HepG2 (cell line): ENCODE measurements around the gene CAMKK1. TPM values are rescaled to one million over a fixed set of nuclear protein-coding genes. Genes with fewer than 3 reads are reported as not detected.

Experiments
- ATAC-seq: fragments of 200-7000 bp; cut with Tn5 transposase; 3 replicates; pipeline ENCODE4 v1.9.1; 2020; ENCODE audit warnings: mild to moderate bottlenecking, moderate library complexity
- BruUV-seq: library from RNA; stranded (reverse); fragments of 400-500 nt; replicated peaks from 2 replicates; lab custom pipeline; 2021; lab: Mats Ljungman, UMichigan
- CTCF ChIA-PET: fragments of 300-600 bp; formaldehyde crosslinking; extraction: SDS; loops from one replicate; lab custom pipeline; 2021; ENCODE audit warnings: low total read pairs, inconsistent platforms, low intra/inter-chr PET ratio; lab: Yijun Ruan, JAX
- POLR2A ChIA-PET: fragments of 350-600 bp; sonication (Branson Sonifier 250); formaldehyde crosslinking; loops from one replicate; lab custom pipeline; 2020; ENCODE audit warnings: antibody characterized with exemption, inconsistent platforms; lab: Yijun Ruan, JAX
- DNase-seq: peaks from one replicate; pipeline ENCODE4 v3.0.0-alpha.2; 2015; ENCODE audit warnings: low spot score
- FAIRE-seq: peaks from 3 replicates; lab custom pipeline; 2011; peaks lifted over from hg19 to GRCh38; lab: Jason Lieb, UNC
- H2AFZ ChIP-seq: one replicate; pipeline ENCODE4 v1.6.1; 2011; ENCODE audit warnings: low read length, inconsistent platforms
- H3K27ac ChIP-seq: fragments of 300-600 bp; 3 replicates; pipeline ENCODE4 v1.8.0; 2011; ENCODE audit warnings: mixed run types, mild to moderate bottlenecking, mixed read lengths, low read length, inconsistent platforms; ENCODE audit not compliant: insufficient read depth; ENCODE audit errors: extremely low read length
- H3K27me3 ChIP-seq, 2 experiments: fragments of 200-600 bp in 1 of 2; 2 replicates in 1 of 2; 3 replicates in 1 of 2; pipeline versions ENCODE4 v1.6.0 to v1.8.0; 2011; ENCODE audit warnings: low read length in 2 of 2, mild to moderate bottlenecking in 2 of 2, moderate library complexity in 2 of 2, inconsistent platforms in 1 of 2; ENCODE audit not compliant: insufficient read depth in 2 of 2, control insufficient read depth in 1 of 2
- H3K36me3 ChIP-seq, 2 experiments: fragments of 200-600 bp in 1 of 2; replicated peaks in 1 of 2; 2 replicates in 1 of 2; 3 replicates in 1 of 2; pipeline versions ENCODE4 v1.5.1 to v1.8.0; 2011; ENCODE audit warnings: low read length in 2 of 2, inconsistent platforms in 1 of 2; ENCODE audit not compliant: insufficient read depth in 2 of 2, control insufficient read depth in 1 of 2
- H3K4me1 ChIP-seq: 2 replicates; pipeline ENCODE4 v1.5.1; 2012; ENCODE audit warnings: low read length, inconsistent platforms; ENCODE audit not compliant: insufficient read depth
- H3K4me2 ChIP-seq: 2 replicates; pipeline ENCODE4 v1.6.0; 2011; ENCODE audit warnings: low read depth, low read length, inconsistent platforms
- H3K4me3 ChIP-seq, 3 experiments: fragments of 200-600 bp in 1 of 3; sonication (generic), shearing (Covaris generic) in 1 of 3; replicated peaks in 1 of 3; 2 replicates each; pipeline ENCODE4 v1.5.1; 2011 to 2016; ENCODE audit warnings: low read length in 3 of 3, inconsistent platforms in 2 of 3, low read depth in 2 of 3, mild to moderate bottlenecking in 2 of 3, control low read depth in 1 of 3, mixed read lengths in 1 of 3; ENCODE audit not compliant: insufficient read depth in 1 of 3
- H3K79me2 ChIP-seq: one replicate; pipeline ENCODE4 v1.6.1; 2011; ENCODE audit warnings: low read length, inconsistent platforms; ENCODE audit not compliant: insufficient read depth
- H3K9ac ChIP-seq: 2 replicates; pipeline ENCODE4 v1.6.0; 2011; ENCODE audit warnings: mild to moderate bottlenecking, low read depth, low read length, inconsistent platforms; ENCODE audit not compliant: insufficient read depth
- H3K9me3 ChIP-seq: 2 replicates; pipeline ENCODE4 v1.5.1; 2012; ENCODE audit warnings: mild to moderate bottlenecking, low read length
- H4K20me1 ChIP-seq: 2 replicates; pipeline ENCODE4 v1.6.0; 2011; ENCODE audit warnings: inconsistent platforms, mild to moderate bottlenecking, low read length, moderate library complexity; ENCODE audit not compliant: insufficient read depth
- CREM ChIP-seq, 2 experiments: sonication (generic) in 1 of 2; formaldehyde crosslinking in 1 of 2; IDR thresholded peaks; 2 replicates each; pipeline versions ENCODE4 v1.4.0 to v1.6.1; 2016 to 2020; ENCODE audit warnings: antibody characterized with exemption in 1 of 2, mild to moderate bottlenecking in 1 of 2, missing genetic modification reagents in 1 of 2
- ETV6 ChIP-seq: sonication (generic); formaldehyde crosslinking; conservative IDR thresholded peaks from 2 replicates; pipeline ENCODE4 v1.4.0; 2020; ENCODE audit warnings: missing genetic modification reagents
- HNRNPL ChIP-seq: fragments of 200-400 bp; formaldehyde crosslinking; IDR thresholded peaks from 2 replicates; pipeline ENCODE4 v1.6.1; 2017; ENCODE audit warnings: mild to moderate bottlenecking, low read depth, low read length
- NR1H2 ChIP-seq: sonication (generic); formaldehyde crosslinking; IDR thresholded peaks from 2 replicates; pipeline ENCODE4 v1.8.1; 2022; ENCODE audit warnings: low read depth, missing genetic modification reagents, borderline replicate concordance
- SIN3A ChIP-seq: IDR thresholded peaks from 2 replicates; pipeline ENCODE4 v1.6.1; 2011; ENCODE audit warnings: low read depth, mild to moderate bottlenecking, control low read depth, low read length, borderline replicate concordance
- SOX13 ChIP-seq, 3 experiments: fragments of 450-650 bp in 1 of 3; sonication (generic) in 1 of 3; formaldehyde crosslinking in 1 of 3; IDR thresholded peaks in 2 of 3; conservative IDR thresholded peaks in 1 of 3; 2 replicates each; pipeline versions ENCODE4 v1.5.0 to v1.6.1; 2016 to 2020; ENCODE audit warnings: antibody characterized with exemption in 1 of 3, mild to moderate bottlenecking in 1 of 3, missing compliant biosample characterization in 1 of 3, missing genetic modification reagents in 1 of 3, moderate library complexity in 1 of 3
- SPEN ChIP-seq: sonication (generic); formaldehyde crosslinking; IDR thresholded peaks from 2 replicates; pipeline ENCODE4 v1.5.1; 2020; ENCODE audit warnings: low read depth, mild to moderate bottlenecking, missing genetic modification reagents
- ZNF670 ChIP-seq: sonication (generic); formaldehyde crosslinking; IDR thresholded peaks from 2 replicates; pipeline ENCODE4 v1.8.0; 2022; ENCODE audit warnings: mild to moderate bottlenecking, missing genetic modification reagents, borderline replicate concordance
- WGBS: methylation state at CpG from one replicate; pipeline ENCODE4 v1.1.6; 2017; ENCODE audit warnings: low lambda C conversion rate; 5-methylcytosine and 5-hydroxymethylcytosine counted together
- in situ Hi-C: cut with HindIII; loops from 2 replicates; pipeline ENCODE4 v1.10.0; 2017; ENCODE audit warnings: low pct_unique_long_range_greater_than_20kb; ENCODE audit not compliant: extremely low pct_ligation_motif_present
- intact Hi-C: fragments of 100-400 bp; cut with micrococcal nuclease; formaldehyde crosslinking; loops from one replicate; pipeline ENCODE4 v1.10.0; 2022; ENCODE audit not compliant: unreplicated experiment
- polyA plus RNA-seq, 8 experiments: library from polyadenylated mRNA; depleted of rRNA in 3 of 8; stranded (reverse) in 7 of 8; unstranded in 1 of 8; fragments of >200 nt; fragmentation: Illumina TruSeq in 4 of 8; extraction: Trizol in 4 of 8; gene quantifications; 2 replicates each; pipeline versions ENCODE4 v1.2.1 to v1.2.3, GENCODE V29; 2011 to 2016; ENCODE audit warnings: low read depth in 4 of 8, missing spikeins in 1 of 8, mixed read lengths in 1 of 8; ENCODE audit not compliant: insufficient read depth in 1 of 8
- total RNA-seq, 5 experiments: library from RNA; depleted of rRNA; stranded (reverse); fragments of >200 nt; fragmentation: Illumina TruSeq; extraction: Trizol; gene quantifications; 2 replicates each; pipeline ENCODE4 v1.2.3, GENCODE V29; 2016; ENCODE audit warnings: low read depth in 1 of 5
- TF ChIP-seq, protein P1 (sequence below): sonication (generic); formaldehyde crosslinking; IDR thresholded peaks from 2 replicates; pipeline ENCODE4 v1.5.0; 2020; ENCODE audit warnings: mild to moderate bottlenecking, missing genetic modification reagents
- TF ChIP-seq, protein P2 (sequence below): sonication (generic); formaldehyde crosslinking; IDR thresholded peaks from 2 replicates; pipeline ENCODE4 v1.5.1; 2020; ENCODE audit warnings: mild to moderate bottlenecking, missing genetic modification reagents, moderate library complexity
- TF ChIP-seq, protein P3 (sequence below), 2 experiments: fragments of 450-650 bp in 1 of 2; sonication (generic) in 1 of 2; formaldehyde crosslinking; IDR thresholded peaks; 2 replicates each; pipeline versions ENCODE4 v1.5.0 to v1.8.0; 2020 to 2022; ENCODE audit warnings: mild to moderate bottlenecking in 1 of 2, missing genetic modification reagents in 1 of 2
- TF ChIP-seq, protein P4 (sequence below): sonication (generic); formaldehyde crosslinking; IDR thresholded peaks from 2 replicates; pipeline ENCODE4 v1.4.0; 2020; ENCODE audit warnings: low read depth, mild to moderate bottlenecking, missing genetic modification reagents

The CAMKK1 gene
- total and polyA plus RNA-seq, 2 of the 13 experiments (the other 11 are each of a cell fraction or from before 2014, with no cell fraction given), result 1.5 to 1.6 TPM

DNA sequence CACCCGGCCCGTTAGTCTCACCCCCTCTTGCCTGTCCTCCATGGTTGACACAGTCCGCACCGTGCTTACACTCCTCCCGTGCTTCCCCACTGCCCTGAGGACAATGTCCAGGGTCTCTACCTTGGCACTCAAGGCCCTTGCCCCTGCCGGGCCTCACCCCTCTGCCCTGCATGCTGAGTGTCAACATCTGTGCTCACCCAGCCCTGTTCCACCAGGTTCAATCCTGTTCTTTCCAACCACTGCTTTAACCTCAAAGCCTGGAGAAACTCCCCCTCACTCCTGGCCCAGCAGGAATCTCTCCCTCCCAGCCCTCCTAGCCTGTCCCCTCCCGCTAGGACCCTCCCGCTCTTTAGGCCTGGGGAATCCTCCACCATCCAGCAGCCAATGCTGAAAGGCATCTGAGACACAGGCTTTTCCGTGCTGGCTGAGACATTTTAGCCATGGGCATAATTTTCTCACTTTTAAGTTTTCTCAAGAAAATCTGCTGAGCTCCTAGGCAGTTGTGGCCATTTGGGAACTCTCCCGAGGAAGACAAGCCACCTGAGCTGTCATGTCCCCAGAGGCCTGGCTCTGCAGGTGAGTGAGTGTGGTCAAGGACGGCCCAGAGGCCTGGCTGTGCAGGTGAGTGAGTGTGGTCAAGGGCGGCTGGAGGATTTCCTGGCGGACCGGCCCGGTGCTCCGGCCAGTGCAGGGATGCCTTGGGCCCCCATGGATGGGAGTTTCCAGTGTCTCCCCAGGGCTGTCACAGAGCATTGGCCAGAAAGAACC is 34.2 kb upstream of the CAMKK1 start:
- BruUV-seq, result no TSS peak
- FAIRE-seq (no peak), DNase-seq (peak; percentile 23), ATAC-seq (peak; percentile 59)
- peak overlapping the region; percentile 49; the same call in 1 of the 2 replicates for H3K4me2 ChIP-seq
- H3K9me3 ChIP-seq, result no peaks in the 10 kb centered on the region
- intact Hi-C loops, result no loop called here
- H4K20me1 ChIP-seq, result no peaks in the 10 kb centered on the region
- H2AFZ ChIP-seq, result no peak overlapping the region
- H3K27me3 ChIP-seq, result peaks cover 18 to 64% of the 10 kb centered on the region in 2 experiments
- ChIA-PET CTCF (no interaction called here), POLR2A (no interaction called here)
- WGBS, result 10% methylated on average over 6 of the region's 16 CpGs
- H3K9ac ChIP-seq, result no peak overlapping the region
- peaks cover 31% of the 10 kb centered on the region for H3K4me1 ChIP-seq
- H3K36me3 ChIP-seq, result no peaks in the 10 kb centered on the region
- in situ Hi-C loops, result no loop called here
- H3K79me2 ChIP-seq, result no peaks in the 10 kb centered on the region
- peak overlapping the region in 1 of 3 experiments; percentile 19; a peak in 1 of 6 replicates for H3K4me3 ChIP-seq
- no peak overlapping the region for H3K27ac ChIP-seq
- TF ChIP-seq, protein P1, sequence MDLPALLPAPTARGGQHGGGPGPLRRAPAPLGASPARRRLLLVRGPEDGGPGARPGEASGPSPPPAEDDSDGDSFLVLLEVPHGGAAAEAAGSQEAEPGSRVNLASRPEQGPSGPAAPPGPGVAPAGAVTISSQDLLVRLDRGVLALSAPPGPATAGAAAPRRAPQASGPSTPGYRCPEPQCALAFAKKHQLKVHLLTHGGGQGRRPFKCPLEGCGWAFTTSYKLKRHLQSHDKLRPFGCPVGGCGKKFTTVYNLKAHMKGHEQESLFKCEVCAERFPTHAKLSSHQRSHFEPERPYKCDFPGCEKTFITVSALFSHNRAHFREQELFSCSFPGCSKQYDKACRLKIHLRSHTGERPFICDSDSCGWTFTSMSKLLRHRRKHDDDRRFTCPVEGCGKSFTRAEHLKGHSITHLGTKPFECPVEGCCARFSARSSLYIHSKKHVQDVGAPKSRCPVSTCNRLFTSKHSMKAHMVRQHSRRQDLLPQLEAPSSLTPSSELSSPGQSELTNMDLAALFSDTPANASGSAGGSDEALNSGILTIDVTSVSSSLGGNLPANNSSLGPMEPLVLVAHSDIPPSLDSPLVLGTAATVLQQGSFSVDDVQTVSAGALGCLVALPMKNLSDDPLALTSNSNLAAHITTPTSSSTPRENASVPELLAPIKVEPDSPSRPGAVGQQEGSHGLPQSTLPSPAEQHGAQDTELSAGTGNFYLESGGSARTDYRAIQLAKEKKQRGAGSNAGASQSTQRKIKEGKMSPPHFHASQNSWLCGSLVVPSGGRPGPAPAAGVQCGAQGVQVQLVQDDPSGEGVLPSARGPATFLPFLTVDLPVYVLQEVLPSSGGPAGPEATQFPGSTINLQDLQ (CRISPR knock-in tag), result no peak
- TF ChIP-seq ZNF670, result no peak
- TF ChIP-seq, protein P2, sequence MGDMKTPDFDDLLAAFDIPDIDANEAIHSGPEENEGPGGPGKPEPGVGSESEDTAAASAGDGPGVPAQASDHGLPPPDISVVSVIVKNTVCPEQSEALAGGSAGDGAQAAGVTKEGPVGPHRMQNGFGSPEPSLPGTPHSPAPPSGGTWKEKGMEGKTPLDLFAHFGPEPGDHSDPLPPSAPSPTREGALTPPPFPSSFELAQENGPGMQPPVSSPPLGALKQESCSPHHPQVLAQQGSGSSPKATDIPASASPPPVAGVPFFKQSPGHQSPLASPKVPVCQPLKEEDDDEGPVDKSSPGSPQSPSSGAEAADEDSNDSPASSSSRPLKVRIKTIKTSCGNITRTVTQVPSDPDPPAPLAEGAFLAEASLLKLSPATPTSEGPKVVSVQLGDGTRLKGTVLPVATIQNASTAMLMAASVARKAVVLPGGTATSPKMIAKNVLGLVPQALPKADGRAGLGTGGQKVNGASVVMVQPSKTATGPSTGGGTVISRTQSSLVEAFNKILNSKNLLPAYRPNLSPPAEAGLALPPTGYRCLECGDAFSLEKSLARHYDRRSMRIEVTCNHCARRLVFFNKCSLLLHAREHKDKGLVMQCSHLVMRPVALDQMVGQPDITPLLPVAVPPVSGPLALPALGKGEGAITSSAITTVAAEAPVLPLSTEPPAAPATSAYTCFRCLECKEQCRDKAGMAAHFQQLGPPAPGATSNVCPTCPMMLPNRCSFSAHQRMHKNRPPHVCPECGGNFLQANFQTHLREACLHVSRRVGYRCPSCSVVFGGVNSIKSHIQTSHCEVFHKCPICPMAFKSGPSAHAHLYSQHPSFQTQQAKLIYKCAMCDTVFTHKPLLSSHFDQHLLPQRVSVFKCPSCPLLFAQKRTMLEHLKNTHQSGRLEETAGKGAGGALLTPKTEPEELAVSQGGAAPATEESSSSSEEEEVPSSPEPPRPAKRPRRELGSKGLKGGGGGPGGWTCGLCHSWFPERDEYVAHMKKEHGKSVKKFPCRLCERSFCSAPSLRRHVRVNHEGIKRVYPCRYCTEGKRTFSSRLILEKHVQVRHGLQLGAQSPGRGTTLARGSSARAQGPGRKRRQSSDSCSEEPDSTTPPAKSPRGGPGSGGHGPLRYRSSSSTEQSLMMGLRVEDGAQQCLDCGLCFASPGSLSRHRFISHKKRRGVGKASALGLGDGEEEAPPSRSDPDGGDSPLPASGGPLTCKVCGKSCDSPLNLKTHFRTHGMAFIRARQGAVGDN (CRISPR knock-in tag), result peak; percentile 53
- no peak for TF ChIP-seq SIN3A
- 0 out of 2 replicates have a peak, but pooled peaks have one; percentile 3 for TF ChIP-seq SPEN (CRISPR knock-in tag)
- TF ChIP-seq, protein P3, sequence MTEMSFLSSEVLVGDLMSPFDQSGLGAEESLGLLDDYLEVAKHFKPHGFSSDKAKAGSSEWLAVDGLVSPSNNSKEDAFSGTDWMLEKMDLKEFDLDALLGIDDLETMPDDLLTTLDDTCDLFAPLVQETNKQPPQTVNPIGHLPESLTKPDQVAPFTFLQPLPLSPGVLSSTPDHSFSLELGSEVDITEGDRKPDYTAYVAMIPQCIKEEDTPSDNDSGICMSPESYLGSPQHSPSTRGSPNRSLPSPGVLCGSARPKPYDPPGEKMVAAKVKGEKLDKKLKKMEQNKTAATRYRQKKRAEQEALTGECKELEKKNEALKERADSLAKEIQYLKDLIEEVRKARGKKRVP (CRISPR knock-in tag; IDR thresholded peaks at IDR 0.05), result no peak
- TF ChIP-seq SOX13 (IDR thresholded peaks at IDR 0.05), result no peak
- TF ChIP-seq SOX13 (CRISPR knock-in tag; conservative IDR thresholded peaks at IDR 0.05 in 1 of 2, IDR thresholded peaks at IDR 0.05 in 1 of 2), result 0 out of 4 replicates have a peak, but pooled peaks of 1 of the 2 experiments have one; percentile 7
- no peak for TF ChIP-seq NR1H2 (CRISPR knock-in tag)
- no peak for TF ChIP-seq ETV6 (CRISPR knock-in tag)
- TF ChIP-seq, protein P4, sequence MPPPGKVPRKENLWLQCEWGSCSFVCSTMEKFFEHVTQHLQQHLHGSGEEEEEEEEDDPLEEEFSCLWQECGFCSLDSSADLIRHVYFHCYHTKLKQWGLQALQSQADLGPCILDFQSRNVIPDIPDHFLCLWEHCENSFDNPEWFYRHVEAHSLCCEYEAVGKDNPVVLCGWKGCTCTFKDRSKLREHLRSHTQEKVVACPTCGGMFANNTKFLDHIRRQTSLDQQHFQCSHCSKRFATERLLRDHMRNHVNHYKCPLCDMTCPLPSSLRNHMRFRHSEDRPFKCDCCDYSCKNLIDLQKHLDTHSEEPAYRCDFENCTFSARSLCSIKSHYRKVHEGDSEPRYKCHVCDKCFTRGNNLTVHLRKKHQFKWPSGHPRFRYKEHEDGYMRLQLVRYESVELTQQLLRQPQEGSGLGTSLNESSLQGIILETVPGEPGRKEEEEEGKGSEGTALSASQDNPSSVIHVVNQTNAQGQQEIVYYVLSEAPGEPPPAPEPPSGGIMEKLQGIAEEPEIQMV (CRISPR knock-in tag), result 0 out of 2 replicates have a peak, but pooled peaks have one; percentile 23
- no peak for TF ChIP-seq CREM (IDR thresholded peaks at IDR 0.05)
- TF ChIP-seq CREM (CRISPR knock-in tag; IDR thresholded peaks at IDR 0.05), result no peak
- 0 out of 2 replicates have a peak, but pooled peaks have one; percentile 58 for TF ChIP-seq HNRNPL
